Spleen (tissue), 11 donors: ENCODE results near the gene PTPRG. TPM values are rescaled to one million over a fixed set of nuclear protein-coding genes. Genes with fewer than 3 reads are reported as not detected.

Experiments
- DNase-seq: peaks from one replicate; pipeline ENCODE4 v3.0.0-alpha.2; 2020
- H3K27ac ChIP-seq, 8 donors: fragments of 200-600 bp; sonication (generic) in 7 of 8; 1 replicate in 4 of 8; 2 replicates in 4 of 8; pipeline versions ENCODE4 v1.5.0 to v1.8.0; 2016 to 2021; ENCODE audit warnings: inconsistent platforms in 4 of 8, mild to moderate bottlenecking in 4 of 8, moderate library complexity in 1 of 8
- H3K27me3 ChIP-seq, 7 donors: fragments of 200-600 bp; sonication (generic) in 6 of 7; replicated peaks in 1 of 7; 1 replicate in 4 of 7; 2 replicates in 3 of 7; pipeline versions ENCODE4 v1.5.0 to v1.8.0; 2016 to 2021; ENCODE audit warnings: inconsistent platforms in 3 of 7, mild to moderate bottlenecking in 1 of 7
- H3K36me3 ChIP-seq, 6 donors: fragments of 200-600 bp; sonication (generic) in 5 of 6; 1 replicate in 4 of 6; 2 replicates in 2 of 6; pipeline versions ENCODE4 v1.5.0 to v1.8.0; 2016 to 2021; ENCODE audit warnings: inconsistent platforms in 2 of 6
- H3K4me1 ChIP-seq, 6 donors: fragments of 200-600 bp; sonication (generic) in 5 of 6; 1 replicate in 3 of 6; 2 replicates in 3 of 6; pipeline versions ENCODE4 v1.5.0 to v1.8.0; 2016 to 2021; ENCODE audit warnings: inconsistent platforms in 3 of 6
- H3K4me3 ChIP-seq, 8 donors: fragments of 200-600 bp; sonication (generic) in 7 of 8; 1 replicate in 4 of 8; 2 replicates in 4 of 8; pipeline versions ENCODE4 v1.5.0 to v1.8.0; 2016 to 2021; ENCODE audit warnings: inconsistent platforms in 4 of 8, mild to moderate bottlenecking in 4 of 8, moderate library complexity in 2 of 8
- H3K9me3 ChIP-seq, 8 donors: fragments of 200-600 bp; sonication (generic) in 7 of 8; 1 replicate in 4 of 8; 2 replicates in 4 of 8; pipeline versions ENCODE4 v1.5.0 to v1.8.0; 2016 to 2021; ENCODE audit warnings: inconsistent platforms in 4 of 8
- CTCF ChIP-seq, 11 experiments: fragments of 200-600 bp in 7 of 11; fragments of 450-650 bp in 4 of 11; sonication (generic) in 4 of 11; IDR thresholded peaks in 8 of 11; conservative IDR thresholded peaks in 3 of 11; 1 replicate in 7 of 11; 2 replicates in 4 of 11; pipeline versions ENCODE4 v1.4.0 to v1.8.0; 2016 to 2021; ENCODE audit warnings: antibody characterized with exemption in 11 of 11, inconsistent platforms in 4 of 11, mild to moderate bottlenecking in 1 of 11
- POLR2A ChIP-seq, 3 donors: fragments of 450-650 bp; IDR thresholded peaks; one replicate each; pipeline ENCODE4 v1.5.1; 2017; ENCODE audit warnings: antibody characterized with exemption in 3 of 3, mild to moderate bottlenecking in 1 of 3
- POLR2AphosphoS5 ChIP-seq, 3 donors: sonication (generic); formaldehyde crosslinking; IDR thresholded peaks; one replicate each; pipeline ENCODE4 v1.5.1; 2017; ENCODE audit warnings: antibody characterized with exemption in 3 of 3
- WGBS, 5 donors: extraction: QIAGEN DNeasy Blood & Tissue Kit in 3 of 5; methylation state at CpG; one replicate each; pipeline versions ENCODE4 v1.1.5 to v1.1.7; 2013 to 2018; 5-methylcytosine and 5-hydroxymethylcytosine counted together
- intact Hi-C: fragments of 100-400 bp; cut with DNase I; formaldehyde crosslinking; loops from one replicate; pipeline ENCODE4 v1.15.0; 2023; ENCODE audit warnings: low total_unique reads
- polyA plus RNA-seq, 3 donors: library from polyadenylated mRNA; stranded (reverse); fragments of 200-250 nt; gene quantifications; one replicate each; pipeline ENCODE4 v1.2.1, GENCODE V29; 2013
- total RNA-seq, 7 donors: library from RNA; depleted of rRNA in 3 of 7; stranded (reverse); fragments of >200 nt in 3 of 7; fragmentation: NEBNext Ultra II Directional in 4 of 7; extraction: Animal tissue kit (Norgen Biotek cat#: 25700) in 4 of 7; gene quantifications; one replicate each; pipeline versions ENCODE4 v1.1.0 to v1.2.1, GENCODE V29; 2016 to 2021
- donor health status: healthy with polysubstance abuse.
- donor health status: DM: no; HTN: no; CAD: no; lungs with moderate emphysema.
- donor health status: DM: no; HTN: no; CAD: no.
- donor health status: Bipolar disorder and iron deficiency.
- donor health status: healthy.
- donor health status: DM: no; HTN: no; CAD: no.
- donor health status: DM: yes; HTN: yes; CAD: no.

The PTPRG gene
- total and polyA plus RNA-seq, 10 donors: 0.89 to 77.0 (median 34.5) TPM

- TF ChIP-seq POLR2AphosphoS5 (IDR thresholded peaks at IDR 0.05) (no peak), CTCF (IDR thresholded peaks at IDR 0.05 in 8 of 11, conservative IDR thresholded peaks at IDR 0.05 in 3 of 11) (no peak), POLR2A (IDR thresholded peaks at IDR 0.05) (no peak)
- H3K27me3 ChIP-seq: no peaks in the 10 kb centered on the region
- H3K27ac ChIP-seq: no peak overlapping the region
- no peaks in the 10 kb centered on the region for H3K36me3 ChIP-seq
- WGBS, 5 donors: 82 to 98% (median 94%) methylated on average over 7 of the region's 7 CpGs
- H3K4me3 ChIP-seq: no peak overlapping the region
- no peaks in the 10 kb centered on the region for H3K4me1 ChIP-seq
- no peak for DNase-seq
- intact Hi-C loops: no loop called here
- no peaks in the 10 kb centered on the region for H3K9me3 ChIP-seq
Measured at GRCh38 chr3:61866961-61867461, 305.6 kb downstream of the PTPRG start.

GRCh38 chr3:61868499-61868898, 307.1 kb downstream of the PTPRG start:
- Histone ChIP-seq H3K9me3 (no peaks in the 10 kb centered on the region), H3K36me3 (no peaks in the 10 kb centered on the region), H3K4me3 (no peak overlapping the region), H3K4me1 (no peaks in the 10 kb centered on the region), H3K27ac (no peak overlapping the region), H3K27me3 (no peaks in the 10 kb centered on the region)
- DNase-seq: no peak
- intact Hi-C loops: no loop called here
- WGBS, 5 donors: 96 to 100% (median 97%) methylated on average over 1 of the region's 1 CpG
- TF ChIP-seq CTCF (IDR thresholded peaks at IDR 0.05 in 8 of 11, conservative IDR thresholded peaks at IDR 0.05 in 3 of 11) (no peak), POLR2AphosphoS5 (IDR thresholded peaks at IDR 0.05) (no peak), POLR2A (IDR thresholded peaks at IDR 0.05) (no peak)

GRCh38 chr3:61869371-61869770, 308.0 kb downstream of the PTPRG start:
- no peaks in the 10 kb centered on the region for H3K27me3 ChIP-seq
- H3K4me1 ChIP-seq: no peaks in the 10 kb centered on the region
- H3K27ac ChIP-seq: no peak overlapping the region
- no peak for DNase-seq
- no peak for TF ChIP-seq POLR2A (IDR thresholded peaks at IDR 0.05)
- TF ChIP-seq CTCF (IDR thresholded peaks at IDR 0.05 in 8 of 11, conservative IDR thresholded peaks at IDR 0.05 in 3 of 11): no peak
- no peak for TF ChIP-seq POLR2AphosphoS5 (IDR thresholded peaks at IDR 0.05)
- 84 to 91% (median 90%) methylated on average over 6 of the region's 6 CpGs for WGBS, 5 donors
- H3K4me3 ChIP-seq: no peak overlapping the region
- no peaks in the 10 kb centered on the region for H3K9me3 ChIP-seq
- intact Hi-C loops: no loop called here
- H3K36me3 ChIP-seq: no peaks in the 10 kb centered on the region

GRCh38 chr3:61871644-61872043, 310.3 kb downstream of the PTPRG start:
- intact Hi-C loops: no loop called here
- no peak overlapping the region for H3K27ac ChIP-seq
- WGBS, 5 donors: 75 to 88% (median 83%) methylated on average over 2 of the region's 2 CpGs

More at GRCh38 chr3:61871644-61872043, 310.3 kb downstream of the PTPRG start:
- no peaks in the 10 kb centered on the region for H3K36me3 ChIP-seq
- no peaks in the 10 kb centered on the region for H3K27me3 ChIP-seq
- TF ChIP-seq POLR2AphosphoS5 (IDR thresholded peaks at IDR 0.05): no peak
- TF ChIP-seq POLR2A (IDR thresholded peaks at IDR 0.05): no peak
- no peak for TF ChIP-seq CTCF (IDR thresholded peaks at IDR 0.05 in 8 of 11, conservative IDR thresholded peaks at IDR 0.05 in 3 of 11)
- no peak overlapping the region for H3K4me3 ChIP-seq
- peaks cover 0 to 4% (median 0%) of the 10 kb centered on the region in 6 donors for H3K4me1 ChIP-seq
- DNase-seq: no peak
- no peaks in the 10 kb centered on the region for H3K9me3 ChIP-seq
